Left hindlimb (tissue), 1 donor: ENCODE data around the gene DUOXA1.
"Not testable (repeated sequence)": the region's sequence is repeated elsewhere in the genome, so short reads cannot be mapped to it uniquely, and the experiment has no call there.

Source experiments
- DNase-seq: peaks from one replicate; pipeline ENCODE4 v3.0.0-alpha.2; 2018

Gene DUOXA1

DNA sequence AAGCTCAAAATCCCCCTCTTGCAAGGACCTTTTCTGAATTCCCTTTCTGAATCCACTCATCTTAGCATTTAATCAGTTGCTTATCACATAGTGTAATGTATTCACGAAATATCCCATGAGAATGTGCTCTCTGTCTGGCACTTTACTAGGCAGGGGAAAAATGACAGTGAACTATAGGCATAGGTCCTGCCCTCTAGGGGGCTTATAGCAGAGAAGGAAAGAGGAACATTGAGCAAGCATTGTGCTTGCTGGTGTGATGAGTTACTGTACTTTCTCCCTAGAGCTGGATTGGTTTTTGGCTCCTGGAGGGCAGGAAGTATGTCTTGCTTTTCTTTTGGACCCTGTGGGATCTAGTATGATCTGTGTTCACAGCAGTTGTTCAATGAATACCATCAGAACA is 42.2 kb downstream of the DUOXA1 start:
- DNase-seq, result no peak

DNA sequence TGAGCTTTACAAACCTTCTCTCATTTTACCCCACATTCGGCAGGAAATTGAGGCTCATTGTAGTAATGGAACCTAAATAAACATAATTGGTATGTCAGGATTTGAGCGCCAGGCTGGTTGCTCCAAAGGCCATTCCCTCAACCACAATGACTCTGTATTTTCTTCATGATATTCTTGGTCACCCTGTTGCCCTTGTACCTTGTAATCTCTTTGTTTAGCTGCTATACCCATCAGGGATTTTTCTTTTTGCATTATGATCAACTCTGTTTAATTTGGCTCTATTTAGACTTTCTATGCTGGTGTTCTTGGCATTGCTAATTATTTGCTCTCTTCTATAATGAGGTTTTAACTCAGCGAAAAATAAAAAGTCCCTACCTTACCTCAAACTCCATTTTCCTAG is 45.5 kb downstream of the DUOXA1 start:
- no peak for DNase-seq

DNA sequence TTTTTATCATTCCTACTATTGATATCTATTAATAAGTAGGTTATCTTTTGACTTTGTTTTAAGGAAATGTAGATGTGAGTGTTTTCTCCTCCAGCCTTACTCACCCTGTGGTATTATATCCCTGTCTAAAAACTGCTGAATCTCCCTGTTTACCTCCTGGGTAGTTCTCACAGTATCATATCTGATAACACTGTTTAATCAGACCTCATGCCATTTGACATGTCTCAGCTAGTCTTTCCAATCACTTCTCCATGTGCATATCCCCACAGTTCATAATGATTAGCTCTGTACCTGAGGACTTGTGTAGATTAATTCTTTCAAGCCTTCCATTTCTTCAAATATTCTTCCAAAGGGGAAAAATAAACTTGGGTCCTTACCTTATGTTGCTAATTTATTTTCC is 46.5 kb downstream of the DUOXA1 start:
- no peak for DNase-seq

DNA sequence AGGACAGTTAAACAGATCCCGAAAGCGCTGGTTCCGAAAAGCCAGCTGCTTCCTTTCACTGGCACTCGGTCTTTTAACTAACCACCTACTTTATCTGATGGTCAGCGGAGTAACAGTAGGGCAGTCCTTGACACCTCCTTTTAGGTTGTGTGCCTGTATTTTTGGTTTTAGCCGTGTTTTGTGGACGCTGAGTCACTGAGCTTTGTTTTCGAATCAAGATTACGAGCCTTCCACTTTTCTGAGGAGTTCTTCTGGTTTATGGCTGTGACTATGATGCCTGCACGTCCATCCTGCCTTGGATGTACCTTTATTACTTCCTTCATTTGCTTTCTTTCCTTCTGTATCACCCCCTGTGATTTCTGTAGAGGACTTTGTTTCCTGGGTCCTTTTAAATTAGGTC is 47.3 kb downstream of the DUOXA1 start:
- DNase-seq, result not testable (repeated sequence)

DNA sequence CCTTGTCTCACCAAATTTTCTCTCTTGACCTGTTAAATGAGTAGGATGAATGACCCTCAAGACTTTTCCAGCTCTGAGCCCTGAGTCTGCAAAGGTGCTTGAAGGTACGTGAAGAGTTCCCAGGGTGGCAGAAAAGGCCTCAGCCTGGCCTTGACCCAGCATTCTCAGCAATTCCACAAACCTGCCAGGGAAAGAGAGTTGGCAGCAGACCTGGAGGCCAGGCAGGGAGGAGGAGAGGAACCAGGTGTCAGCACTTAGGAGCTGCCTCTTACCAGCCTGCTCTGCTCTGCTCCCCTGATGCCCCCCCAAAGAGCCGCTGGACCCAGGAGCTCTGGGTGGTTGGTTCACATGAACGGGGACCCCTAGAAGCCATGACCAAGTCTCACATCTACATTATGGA is 49.1 kb downstream of the DUOXA1 start:
- DNase-seq, result not testable (repeated sequence)

DNA sequence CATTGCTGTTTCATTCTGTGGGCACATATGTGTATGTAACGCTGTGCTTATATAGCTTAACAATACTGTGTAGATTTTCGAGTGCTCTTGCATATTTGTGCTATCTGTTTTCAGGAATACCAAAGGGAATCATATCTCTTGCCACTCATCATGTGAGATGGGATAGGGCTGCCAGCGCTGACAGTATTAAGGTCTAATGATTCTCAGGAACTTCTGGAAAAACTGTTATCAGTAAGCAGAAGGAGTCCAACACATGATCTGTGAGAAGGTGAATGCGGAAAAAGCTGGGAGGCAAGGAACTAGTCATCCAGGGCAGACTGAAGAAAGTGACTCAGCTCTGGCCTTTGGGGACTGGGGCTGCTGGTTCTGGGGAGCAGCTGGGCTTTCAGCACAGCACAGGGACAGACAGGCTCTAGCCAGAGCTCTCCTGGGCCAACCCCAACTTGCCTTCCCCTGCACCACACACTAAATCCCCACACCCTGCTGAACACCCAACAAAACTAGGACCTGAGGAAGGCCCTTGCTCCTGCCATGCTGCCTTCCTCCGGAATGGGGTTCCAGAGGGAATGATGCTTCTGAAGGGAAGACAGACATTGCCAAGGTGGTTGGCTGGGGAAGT is 49.9 kb downstream of the DUOXA1 start:
- not testable (repeated sequence) for DNase-seq

DNA sequence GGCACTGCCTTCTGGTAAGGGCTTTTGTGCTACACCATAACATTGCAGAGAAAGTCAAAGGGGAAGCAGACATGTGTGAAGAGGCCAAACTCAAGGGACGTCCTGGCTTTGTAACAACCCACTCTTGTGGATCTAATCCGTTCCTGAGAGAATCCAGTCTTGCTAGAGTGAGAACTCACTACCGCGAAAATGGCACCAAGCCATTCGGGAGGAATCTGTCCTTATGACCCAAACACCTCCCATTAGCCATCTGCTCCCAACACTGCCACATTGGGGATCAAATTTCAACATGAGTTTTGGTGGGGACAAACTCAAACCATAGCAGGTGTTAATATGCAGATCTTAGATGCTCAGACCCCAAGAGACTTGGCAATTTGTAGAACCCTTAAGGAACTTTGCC is 50.5 kb downstream of the DUOXA1 start:
- not testable (repeated sequence) for DNase-seq

DNA sequence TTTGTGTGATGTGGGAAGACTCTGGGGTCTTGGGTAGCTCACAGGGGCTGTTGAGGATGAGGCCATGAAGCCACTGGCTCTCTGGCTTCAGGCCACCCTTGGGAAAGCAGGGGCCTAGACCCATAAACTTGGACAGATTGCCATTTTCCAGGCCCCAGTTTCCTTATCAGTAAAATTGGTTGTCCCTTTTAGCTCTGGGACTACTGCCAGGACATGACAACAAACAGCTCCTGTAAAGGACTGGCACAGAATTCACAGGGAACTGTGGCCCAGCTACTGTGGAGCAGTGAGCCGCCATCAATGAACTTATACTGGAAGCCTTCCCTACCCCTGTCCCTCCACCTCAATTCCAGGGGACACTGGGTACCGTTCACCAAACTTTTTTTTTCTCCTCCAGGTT is 52.3 kb downstream of the DUOXA1 start:
- not testable (repeated sequence) for DNase-seq

DNA sequence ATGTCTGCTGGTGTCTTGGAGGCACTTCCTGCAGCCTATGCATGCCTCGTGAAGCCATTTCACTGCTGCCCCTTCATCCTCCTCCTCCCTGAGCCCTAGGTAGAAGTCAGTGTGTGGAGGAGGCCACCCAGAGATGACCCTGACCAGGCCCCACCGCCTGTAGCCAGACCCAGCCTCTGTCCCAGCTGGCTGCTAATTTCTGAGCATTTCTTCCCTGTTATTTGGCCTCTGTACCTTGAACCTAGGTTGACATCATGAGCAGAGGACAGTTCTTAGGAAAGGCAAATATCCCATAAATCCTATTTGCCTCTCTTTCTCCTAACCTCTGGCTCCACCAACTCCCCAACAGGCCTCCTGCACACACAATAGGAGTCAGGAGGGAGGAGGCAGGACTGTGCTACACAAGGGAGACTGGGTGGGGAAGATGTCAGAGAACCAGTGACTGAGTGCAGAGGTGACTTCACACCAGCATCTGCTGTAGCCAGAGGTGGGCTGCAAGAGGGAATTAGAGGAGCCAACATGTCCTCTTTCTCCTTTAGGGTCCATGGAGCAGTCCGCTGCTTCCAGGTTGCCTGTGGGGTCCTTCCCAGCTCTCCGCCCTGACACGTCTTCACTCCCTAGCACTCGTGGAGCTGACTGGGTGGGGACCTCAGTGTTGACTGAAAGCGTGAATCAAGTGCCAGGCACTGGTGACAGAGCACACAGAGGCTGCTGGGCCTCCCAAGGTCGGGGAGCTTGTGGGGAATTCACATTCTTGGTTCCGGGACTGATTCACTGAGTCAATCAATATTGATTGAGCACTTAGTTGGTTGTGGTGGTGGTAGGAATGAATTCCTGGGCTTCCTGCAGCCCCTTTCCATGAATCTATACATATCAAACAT is 54.0 kb downstream of the DUOXA1 start:
- DNase-seq, result not testable (repeated sequence)

DNA sequence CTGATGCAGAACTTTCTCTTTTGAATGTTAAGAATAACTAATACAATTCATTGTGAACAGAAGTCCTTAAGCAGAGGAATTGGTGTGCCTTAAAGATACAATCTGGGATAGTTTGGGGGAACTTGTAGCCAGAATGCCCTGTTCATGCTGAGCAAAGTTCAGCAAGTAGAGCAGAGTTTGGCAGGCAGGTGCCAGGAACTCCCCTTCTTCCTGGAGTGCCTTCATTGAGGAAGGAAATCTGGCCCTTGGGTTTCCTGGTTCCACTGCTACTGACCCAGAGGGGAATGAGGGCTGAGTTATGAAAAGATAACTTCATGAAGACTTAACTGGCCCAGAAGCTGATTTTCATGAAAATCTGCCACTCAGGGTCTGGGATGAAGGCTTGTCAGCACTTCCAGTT is 56.1 kb downstream of the DUOXA1 start:
- DNase-seq, result not testable (repeated sequence)

DNA sequence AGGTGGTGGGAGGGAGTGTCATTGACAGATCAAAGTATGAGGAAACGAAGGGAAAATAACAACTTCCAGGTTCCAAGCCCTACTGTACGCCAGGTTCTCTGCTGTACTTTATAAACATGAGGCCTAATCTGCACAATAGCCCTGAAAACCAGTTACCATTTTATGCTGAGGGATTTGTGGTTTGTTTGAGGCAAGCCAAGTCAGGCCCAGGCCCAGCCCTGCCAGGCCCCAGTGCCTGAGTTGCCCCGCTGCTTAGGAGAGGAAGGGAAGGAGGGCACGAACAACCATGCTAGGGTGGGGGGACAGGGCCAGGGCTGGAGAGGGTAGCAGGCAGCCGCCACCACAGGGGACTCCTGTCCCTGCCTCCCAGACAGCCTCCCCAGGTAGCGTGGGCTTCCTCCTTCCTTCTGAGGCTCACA is 59.7 kb downstream of the DUOXA1 start:
- DNase-seq, result not testable (repeated sequence)
